ENCODE measurements around the gene PRKCZ.
A peak's percentile ranks its signal among the peaks of the same experiment; 100 is the strongest.

PRKCZ gene

DNA sequence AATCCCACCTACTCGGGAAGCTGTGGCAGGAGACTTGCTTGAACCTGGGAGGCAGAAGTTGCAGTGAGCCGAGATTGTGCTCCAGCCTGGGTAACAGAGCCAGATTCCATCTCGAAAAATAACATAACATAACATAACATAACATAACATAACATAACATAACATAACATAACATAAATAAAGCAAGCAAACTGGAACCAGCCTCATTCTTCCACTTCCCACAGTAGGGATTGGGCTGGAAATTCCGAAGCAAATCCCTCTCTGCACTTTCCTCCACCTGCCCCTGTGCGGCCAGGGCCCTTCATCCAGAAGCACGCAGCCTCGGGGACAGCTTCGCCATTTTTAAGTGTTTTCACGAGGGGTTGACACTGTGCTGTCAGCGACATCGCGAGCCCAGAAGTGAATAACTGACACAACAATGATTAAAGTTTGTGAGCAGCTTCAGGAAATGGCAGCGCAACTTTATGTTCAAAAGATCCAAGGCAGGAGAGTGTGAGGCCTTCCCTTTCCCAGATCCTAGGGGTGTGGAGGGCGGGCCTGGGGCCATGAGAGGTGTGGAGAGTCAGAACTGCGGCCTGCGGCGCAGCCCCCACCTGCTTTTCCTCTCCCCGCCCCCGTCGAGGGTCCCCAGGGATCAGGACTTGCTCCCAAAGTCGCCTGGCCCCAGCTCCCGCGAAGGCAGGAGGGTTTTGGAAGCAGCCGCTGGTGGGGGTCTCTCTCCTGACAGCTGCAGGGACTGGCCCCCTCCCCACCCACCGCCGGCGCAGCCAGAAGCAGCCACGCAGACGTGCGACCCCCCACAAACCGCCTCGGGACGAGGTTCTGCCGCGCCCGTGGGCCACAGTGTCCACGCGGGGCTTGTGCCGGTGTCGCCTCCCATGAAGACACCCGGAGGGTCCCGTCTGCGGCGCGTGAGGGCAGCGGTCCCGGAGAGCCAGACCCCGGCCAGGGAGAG is 31.7 kb upstream of the PRKCZ start:
- H3K9me3 Mint-ChIP-seq: no peaks in the 10 kb centered on the region
- H3K27ac Mint-ChIP-seq (ENCODE audit: low read depth): no peak overlapping the region
- H3K4me3 Mint-ChIP-seq: peak overlapping the region; percentile 75
- H3K27me3 Mint-ChIP-seq: peaks cover 87% of the 10 kb centered on the region
- peaks cover 6% of the 10 kb centered on the region for H3K36me3 Mint-ChIP-seq (ENCODE audit: insufficient read depth)
- ATAC-seq (replicated peaks; ENCODE audit: extremely low read depth, poor library complexity, severe bottlenecking) (no peak), DNase-seq (ENCODE audit: low spot score in 2 of 2) (no peak)
- H3K4me1 Mint-ChIP-seq: peaks cover 5% of the 10 kb centered on the region

DNA sequence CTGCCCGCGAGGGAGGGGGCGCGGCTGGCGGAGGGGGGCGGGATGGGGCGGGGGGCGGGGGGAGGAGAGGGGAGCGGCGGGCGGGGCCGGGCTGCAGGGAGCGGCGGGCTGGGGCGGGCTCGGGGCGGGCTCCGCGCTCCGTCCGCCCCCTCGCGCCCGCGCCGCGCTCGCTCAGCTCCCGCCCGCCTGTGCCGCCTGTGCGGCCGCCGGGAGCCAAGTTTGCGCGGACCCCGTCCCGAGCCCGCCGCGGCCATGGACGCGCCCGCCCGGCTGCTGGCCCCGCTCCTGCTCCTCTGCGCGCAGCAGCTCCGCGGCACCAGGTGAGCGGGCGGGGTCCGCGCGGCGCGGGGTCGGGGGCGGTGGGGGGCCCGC is 31.1 kb upstream of the PRKCZ start, which contains the start of gene GABRD:
TSS of gene GABRD (plus strand) at position 174 of the 372 bp plus-strand sequence. CDS start at position 253, 79 bp downstream.
- H3K9me3 Mint-ChIP-seq: no peaks in the 10 kb centered on the region
- DNase-seq (ENCODE audit: low spot score in 2 of 2): no peak
- peaks cover 92% of the 10 kb centered on the region for H3K27me3 Mint-ChIP-seq
- peaks cover 5% of the 10 kb centered on the region for H3K4me1 Mint-ChIP-seq
- H3K36me3 Mint-ChIP-seq (ENCODE audit: insufficient read depth): peaks cover 6% of the 10 kb centered on the region
- H3K4me3 Mint-ChIP-seq: peak within 1 kb of the TSS; percentile 75
- ATAC-seq (replicated peaks; ENCODE audit: extremely low read depth, poor library complexity, severe bottlenecking): no peak
- no peak within 1 kb of the TSS for H3K27ac Mint-ChIP-seq (ENCODE audit: low read depth)

DNA sequence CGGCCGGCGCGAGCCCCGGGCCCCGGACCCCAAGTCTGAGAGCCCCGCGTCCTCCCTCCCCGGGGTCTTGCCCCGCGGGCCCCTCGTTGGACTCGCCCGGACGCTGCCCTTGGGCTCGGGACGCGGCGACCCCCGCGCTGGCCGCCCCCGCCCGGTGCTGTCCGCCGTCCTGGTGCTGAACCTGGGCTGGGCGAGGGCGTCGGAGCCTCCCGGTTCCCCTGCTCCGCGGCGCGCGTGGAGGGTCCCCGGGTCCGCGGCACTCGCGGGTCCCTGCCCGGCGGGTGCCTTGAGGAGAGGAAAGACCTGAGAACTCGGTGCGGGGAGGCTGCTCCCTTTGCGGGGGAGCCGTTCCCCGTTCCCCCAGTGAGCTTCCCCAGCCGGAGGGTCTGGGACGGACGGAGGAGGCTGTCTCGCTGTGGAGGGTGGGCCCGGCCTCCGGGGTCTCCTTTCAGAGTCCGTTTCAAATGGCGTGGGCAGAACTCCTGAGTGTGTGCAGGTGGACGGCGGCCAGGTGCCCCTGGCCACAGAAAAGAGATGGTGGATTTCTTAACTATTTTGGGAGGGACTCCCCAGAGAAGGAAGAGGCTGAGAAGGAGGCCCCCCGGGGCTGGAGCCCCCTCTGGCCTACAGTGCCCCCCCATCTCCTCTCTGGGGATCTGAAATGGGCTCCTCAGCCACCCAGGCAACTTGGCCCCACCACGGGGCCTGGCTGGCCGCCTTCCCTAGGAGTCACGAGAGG is 30.5 kb upstream of the PRKCZ start:
- Mint-ChIP-seq H3K27me3 (peaks cover 88% of the 10 kb centered on the region), H3K4me1 (peaks cover 5% of the 10 kb centered on the region), H3K36me3 (ENCODE audit: insufficient read depth) (peaks cover 6% of the 10 kb centered on the region), H3K27ac (ENCODE audit: low read depth) (no peak overlapping the region), H3K4me3 (no peak overlapping the region), H3K9me3 (no peaks in the 10 kb centered on the region)
- DNase-seq (ENCODE audit: low spot score in 2 of 2) (no peak), ATAC-seq (replicated peaks; ENCODE audit: extremely low read depth, poor library complexity, severe bottlenecking) (no peak)

DNA sequence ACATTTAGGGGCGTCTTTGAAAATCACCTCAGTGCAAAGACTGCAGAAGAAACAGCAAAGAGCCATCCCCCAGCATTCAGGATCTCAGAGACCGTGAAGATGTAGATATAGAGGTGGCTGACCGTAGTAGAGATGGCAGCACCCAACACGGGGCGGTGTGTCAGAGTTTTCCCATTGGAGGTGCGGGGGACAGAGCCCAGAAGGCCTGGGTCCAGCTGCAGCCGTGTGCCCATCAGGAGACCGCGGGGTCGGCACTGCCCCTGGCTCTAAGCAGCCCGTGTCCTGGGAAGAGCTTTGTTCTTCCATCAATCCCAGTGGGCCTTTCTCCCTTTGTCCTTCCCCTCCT is 29.9 kb upstream of the PRKCZ start:
- Mint-ChIP-seq H3K4me1 (peaks cover 5% of the 10 kb centered on the region), H3K36me3 (ENCODE audit: insufficient read depth) (peaks cover 6% of the 10 kb centered on the region), H3K27ac (ENCODE audit: low read depth) (no peak overlapping the region), H3K9me3 (no peaks in the 10 kb centered on the region), H3K4me3 (no peak overlapping the region), H3K27me3 (peaks cover 83% of the 10 kb centered on the region)
- DNase-seq (ENCODE audit: low spot score in 2 of 2) (no peak), ATAC-seq (replicated peaks; ENCODE audit: extremely low read depth, poor library complexity, severe bottlenecking) (no peak)

DNA sequence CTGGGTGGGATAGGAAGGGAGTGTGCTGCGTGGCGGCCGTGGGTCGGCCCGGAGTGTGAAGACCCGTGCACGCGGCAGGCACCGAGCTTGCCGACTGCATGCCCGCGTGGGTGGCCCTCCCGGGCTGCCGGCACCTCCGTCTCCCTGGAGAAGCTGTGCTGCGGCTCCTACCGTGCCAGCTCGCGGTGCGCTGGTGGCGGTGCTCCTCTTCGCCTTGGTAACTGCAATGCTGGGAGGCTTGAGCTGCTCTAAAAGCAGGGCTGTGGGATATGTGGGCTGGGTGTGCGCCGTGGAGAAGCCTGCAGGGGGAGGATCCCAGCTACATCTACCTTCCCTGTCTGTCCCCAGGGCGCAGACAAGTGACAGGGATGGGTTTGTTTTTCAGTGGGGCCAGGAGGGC is 28.7 kb upstream of the PRKCZ start:
- ATAC-seq (replicated peaks; ENCODE audit: extremely low read depth, poor library complexity, severe bottlenecking) (no peak), DNase-seq (ENCODE audit: low spot score in 2 of 2) (no peak)
- H3K36me3 Mint-ChIP-seq (ENCODE audit: insufficient read depth): peaks cover 6% of the 10 kb centered on the region
- H3K4me1 Mint-ChIP-seq: peaks cover 5% of the 10 kb centered on the region
- H3K9me3 Mint-ChIP-seq: no peaks in the 10 kb centered on the region
- peaks cover 70% of the 10 kb centered on the region for H3K27me3 Mint-ChIP-seq
- H3K27ac Mint-ChIP-seq (ENCODE audit: low read depth): no peak overlapping the region
- no peak overlapping the region for H3K4me3 Mint-ChIP-seq

DNA sequence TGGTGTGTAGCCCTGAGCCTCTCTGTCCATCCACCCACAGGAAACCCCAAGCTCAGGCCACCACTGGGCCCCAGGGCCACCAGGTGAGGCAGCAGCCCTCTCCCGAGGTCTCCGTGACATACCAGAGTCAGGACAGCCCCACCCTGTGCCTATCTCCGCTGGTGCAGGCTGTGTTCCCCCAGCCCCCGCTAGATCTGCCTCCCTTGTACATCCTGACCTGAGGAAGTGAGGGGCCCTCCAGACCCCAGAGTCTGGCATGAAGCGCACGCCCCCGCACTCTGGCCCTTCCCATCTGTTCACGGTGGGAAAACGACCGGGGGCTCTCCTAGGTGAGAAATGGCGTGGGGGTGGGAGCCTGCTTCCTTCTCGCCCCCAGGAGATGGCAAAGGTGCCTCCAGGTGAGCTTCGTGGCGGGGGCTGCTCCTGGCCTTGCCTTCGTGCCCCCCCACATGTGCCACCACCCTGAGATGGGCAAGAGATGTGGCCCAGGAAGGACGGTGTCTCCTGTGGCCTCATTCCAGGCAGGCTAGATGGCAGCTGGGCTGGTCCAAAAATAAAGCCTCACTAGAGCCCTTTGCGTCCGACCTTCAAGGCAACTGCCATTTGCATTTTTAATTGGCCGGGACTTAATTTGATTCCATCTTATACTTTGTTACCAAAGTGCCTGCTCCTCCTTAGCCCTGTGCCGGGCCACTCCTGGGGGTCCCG is 28.0 kb upstream of the PRKCZ start:
- DNase-seq (ENCODE audit: low spot score in 2 of 2): no peak
- Mint-ChIP-seq H3K9me3 (no peaks in the 10 kb centered on the region), H3K4me3 (no peak overlapping the region), H3K4me1 (peaks cover 5% of the 10 kb centered on the region), H3K27ac (ENCODE audit: low read depth) (no peak overlapping the region), H3K27me3 (peaks cover 63% of the 10 kb centered on the region), H3K36me3 (ENCODE audit: insufficient read depth) (peaks cover 5% of the 10 kb centered on the region)
- no peak for ATAC-seq (replicated peaks; ENCODE audit: extremely low read depth, poor library complexity, severe bottlenecking)

DNA sequence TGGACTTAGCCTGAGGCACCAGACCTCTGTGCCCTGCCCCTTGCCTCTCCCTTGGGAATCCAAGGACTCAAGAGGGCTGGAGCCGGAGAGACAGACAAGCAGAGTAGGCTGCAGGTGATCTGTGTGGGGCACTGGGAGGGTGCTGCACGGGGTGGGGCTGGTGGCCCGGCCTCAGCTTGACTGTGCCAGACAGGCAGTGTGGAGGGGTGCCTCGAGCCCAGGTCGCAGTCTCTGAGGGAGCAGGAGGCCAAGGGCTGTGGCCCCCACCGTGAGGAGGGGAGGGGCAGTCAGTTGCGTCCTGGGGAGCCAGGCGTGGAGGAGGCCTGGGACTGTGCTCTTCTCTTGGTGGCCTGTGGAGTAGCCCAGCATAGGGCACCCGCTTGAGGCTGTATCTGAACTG is 27.0 kb upstream of the PRKCZ start:
- H3K27ac Mint-ChIP-seq (ENCODE audit: low read depth): no peak overlapping the region
- no peaks in the 10 kb centered on the region for H3K9me3 Mint-ChIP-seq
- ATAC-seq (replicated peaks; ENCODE audit: extremely low read depth, poor library complexity, severe bottlenecking) (no peak), DNase-seq (ENCODE audit: low spot score in 2 of 2) (no peak)
- H3K4me3 Mint-ChIP-seq: no peak overlapping the region
- H3K36me3 Mint-ChIP-seq (ENCODE audit: insufficient read depth): peaks cover 5% of the 10 kb centered on the region
- peaks cover 5% of the 10 kb centered on the region for H3K4me1 Mint-ChIP-seq
- peaks cover 54% of the 10 kb centered on the region for H3K27me3 Mint-ChIP-seq

DNA sequence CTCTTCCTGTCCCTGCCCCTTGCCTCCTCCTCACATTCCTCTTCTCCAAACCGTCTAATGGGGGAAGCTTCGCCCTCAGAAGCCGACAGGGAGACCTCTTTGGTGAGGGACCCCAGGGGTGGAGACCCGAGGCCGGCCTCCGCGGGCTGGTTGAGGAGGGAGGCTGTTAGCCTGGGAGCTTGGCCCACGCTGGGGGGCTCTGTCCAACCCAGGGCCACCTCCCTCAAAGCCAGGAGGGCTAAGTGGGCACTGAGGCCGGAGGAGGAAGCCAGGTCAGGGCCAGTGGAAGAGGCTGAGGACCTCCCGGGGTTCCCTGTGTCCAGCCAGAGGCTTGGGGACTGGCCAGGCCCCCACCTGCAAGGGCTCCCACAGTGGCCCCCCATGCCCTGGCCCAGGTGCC is 25.8 kb upstream of the PRKCZ start:
- Mint-ChIP-seq H3K9me3 (no peaks in the 10 kb centered on the region), H3K27me3 (peaks cover 46% of the 10 kb centered on the region), H3K4me3 (no peak overlapping the region)

DNA sequence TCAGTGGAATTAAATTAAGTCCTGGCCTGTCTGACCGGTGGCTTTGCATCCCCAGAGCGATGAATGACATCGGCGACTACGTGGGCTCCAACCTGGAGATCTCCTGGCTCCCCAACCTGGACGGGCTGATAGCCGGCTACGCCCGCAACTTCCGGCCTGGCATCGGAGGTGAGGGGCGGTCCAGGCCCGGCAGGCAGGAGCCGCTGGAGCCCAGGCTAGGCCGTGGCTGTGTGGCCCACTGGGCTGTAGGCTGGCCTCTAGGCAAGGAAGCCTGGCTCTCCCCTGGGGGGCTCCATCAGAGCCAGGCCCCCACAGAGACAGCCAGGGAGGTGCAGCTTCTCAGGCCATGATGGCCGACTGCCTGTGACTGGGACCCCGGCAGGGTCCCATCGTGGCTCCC is 25.3 kb upstream of the PRKCZ start:
- no peak overlapping the region for H3K4me3 Mint-ChIP-seq
- no peaks in the 10 kb centered on the region for H3K4me1 Mint-ChIP-seq
- ATAC-seq (replicated peaks; ENCODE audit: extremely low read depth, poor library complexity, severe bottlenecking) (no peak), DNase-seq (ENCODE audit: low spot score in 2 of 2) (no peak)
- peaks cover 5% of the 10 kb centered on the region for H3K36me3 Mint-ChIP-seq (ENCODE audit: insufficient read depth)
- H3K27ac Mint-ChIP-seq (ENCODE audit: low read depth): no peak overlapping the region
- H3K27me3 Mint-ChIP-seq: peaks cover 44% of the 10 kb centered on the region
- no peaks in the 10 kb centered on the region for H3K9me3 Mint-ChIP-seq

More for the DNA sequence above, 25.8 kb upstream of the PRKCZ start:
- DNase-seq (ENCODE audit: low spot score in 2 of 2) (no peak), ATAC-seq (replicated peaks; ENCODE audit: extremely low read depth, poor library complexity, severe bottlenecking) (no peak)
- H3K36me3 Mint-ChIP-seq (ENCODE audit: insufficient read depth): peaks cover 5% of the 10 kb centered on the region
- no peak overlapping the region for H3K27ac Mint-ChIP-seq (ENCODE audit: low read depth)
- H3K4me1 Mint-ChIP-seq: no peaks in the 10 kb centered on the region

DNA sequence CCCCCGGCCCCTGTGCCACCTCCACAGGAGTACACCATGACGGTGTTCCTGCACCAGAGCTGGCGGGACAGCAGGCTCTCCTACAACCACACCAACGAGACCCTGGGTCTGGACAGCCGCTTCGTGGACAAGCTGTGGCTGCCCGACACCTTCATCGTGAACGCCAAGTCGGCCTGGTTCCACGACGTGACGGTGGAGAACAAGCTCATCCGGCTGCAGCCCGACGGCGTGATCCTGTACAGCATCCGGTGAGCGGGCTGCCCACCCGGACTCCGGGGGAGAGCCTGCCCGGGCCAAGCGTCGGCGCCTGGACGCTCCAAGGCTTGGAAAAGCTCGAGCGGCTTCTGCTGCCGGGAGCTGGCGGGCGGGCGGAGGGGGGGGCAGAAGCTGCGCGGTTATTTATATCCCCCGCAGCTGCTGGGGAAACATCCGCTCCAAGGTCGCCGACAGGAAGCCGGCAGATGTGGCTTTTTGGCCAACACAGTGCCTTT is 24.7 kb upstream of the PRKCZ start:
- peaks cover 5% of the 10 kb centered on the region for H3K36me3 Mint-ChIP-seq (ENCODE audit: insufficient read depth)
- DNase-seq (ENCODE audit: low spot score in 2 of 2): no peak
- ATAC-seq (replicated peaks; ENCODE audit: extremely low read depth, poor library complexity, severe bottlenecking): no peak
- H3K27me3 Mint-ChIP-seq: peaks cover 38% of the 10 kb centered on the region
- H3K9me3 Mint-ChIP-seq: no peaks in the 10 kb centered on the region
- H3K4me1 Mint-ChIP-seq: no peaks in the 10 kb centered on the region
- H3K4me3 Mint-ChIP-seq: no peak overlapping the region
- no peak overlapping the region for H3K27ac Mint-ChIP-seq (ENCODE audit: low read depth)

DNA sequence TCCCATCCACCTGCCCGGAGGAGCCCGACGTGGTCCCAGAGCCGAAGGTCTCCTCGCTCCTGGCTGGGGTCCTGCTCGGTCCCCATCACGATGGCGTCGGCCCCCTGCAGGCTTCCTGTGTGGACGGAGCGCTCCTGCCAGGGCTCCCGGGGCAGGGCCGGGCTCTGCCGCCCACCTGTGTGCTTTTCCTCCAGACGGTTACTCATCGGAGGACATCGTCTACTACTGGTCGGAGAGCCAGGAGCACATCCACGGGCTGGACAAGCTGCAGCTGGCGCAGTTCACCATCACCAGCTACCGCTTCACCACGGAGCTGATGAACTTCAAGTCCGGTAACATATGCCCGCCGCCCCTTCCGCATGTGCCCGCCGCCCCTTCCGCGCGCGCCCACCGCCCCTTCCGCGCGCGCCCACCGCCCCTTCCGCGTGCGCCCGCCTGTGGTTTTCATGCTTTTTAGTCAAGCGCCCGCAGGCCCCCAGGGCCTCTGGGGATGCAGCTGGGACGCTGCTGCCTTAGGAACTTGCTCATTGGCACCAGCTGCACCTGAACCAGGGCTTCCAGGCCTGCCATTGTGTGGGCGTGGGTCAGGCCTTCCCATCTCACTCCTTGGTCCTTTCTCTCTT is 22.1 kb upstream of the PRKCZ start:
- H3K4me1 Mint-ChIP-seq: no peaks in the 10 kb centered on the region
- H3K27me3 Mint-ChIP-seq: peaks cover 12% of the 10 kb centered on the region
- ATAC-seq (replicated peaks; ENCODE audit: extremely low read depth, poor library complexity, severe bottlenecking) (no peak), DNase-seq (ENCODE audit: low spot score in 2 of 2) (no peak)
- H3K4me3 Mint-ChIP-seq: no peak overlapping the region
- no peak overlapping the region for H3K27ac Mint-ChIP-seq (ENCODE audit: low read depth)
- peaks cover 2% of the 10 kb centered on the region for H3K36me3 Mint-ChIP-seq (ENCODE audit: insufficient read depth)
- H3K9me3 Mint-ChIP-seq: no peaks in the 10 kb centered on the region

DNA sequence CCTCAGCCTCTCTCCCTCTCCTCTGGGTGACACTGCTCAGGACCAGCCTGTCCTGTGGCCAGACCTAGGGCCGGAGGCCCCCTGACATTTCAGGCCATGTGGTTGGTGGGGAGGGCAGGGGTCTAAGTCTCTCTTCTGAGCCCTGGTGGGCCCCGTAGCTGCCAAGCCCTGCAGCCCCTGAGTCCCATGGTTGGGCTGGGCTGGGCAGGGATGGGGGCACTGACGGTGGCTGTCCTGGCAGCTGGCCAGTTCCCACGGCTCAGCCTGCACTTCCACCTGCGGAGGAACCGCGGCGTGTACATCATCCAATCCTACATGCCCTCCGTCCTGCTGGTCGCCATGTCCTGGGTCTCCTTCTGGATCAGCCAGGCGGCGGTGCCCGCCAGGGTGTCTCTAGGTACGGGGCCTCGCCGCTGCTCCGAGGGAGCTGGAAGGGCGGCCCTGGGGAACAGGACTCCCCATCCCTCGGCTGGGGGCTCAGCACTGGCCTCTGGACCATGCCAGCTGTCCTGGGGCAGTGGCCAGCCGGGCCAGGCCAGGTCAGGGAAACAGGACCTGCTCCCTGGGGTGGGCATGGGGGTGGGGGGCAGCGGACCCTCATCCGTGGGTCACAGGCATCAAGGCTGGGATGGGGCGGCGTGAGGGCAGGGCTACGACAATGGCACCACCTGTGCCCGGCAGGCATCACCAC is 21.2 kb upstream of the PRKCZ start:
- Mint-ChIP-seq H3K9me3 (no peaks in the 10 kb centered on the region), H3K27ac (ENCODE audit: low read depth) (no peak overlapping the region), H3K36me3 (ENCODE audit: insufficient read depth) (peaks cover 2% of the 10 kb centered on the region), H3K4me3 (no peak overlapping the region), H3K27me3 (peaks cover 13% of the 10 kb centered on the region), H3K4me1 (no peaks in the 10 kb centered on the region)
- no peak for DNase-seq (ENCODE audit: low spot score in 2 of 2)
- no peak for ATAC-seq (replicated peaks; ENCODE audit: extremely low read depth, poor library complexity, severe bottlenecking)
